NCI-H1417 treated with DMSO at 0.1 percent for 48 hours (cell line): ENCODE results near the gene MTFMT.

ENCODE experiments used
- DNase-seq: peaks from one replicate; lab custom pipeline; 2025; lab: John Stamatoyannopoulos, UW

The MTFMT gene

GRCh38 chr15:64987136-64987535, 42.3 kb downstream of the MTFMT start:
- no peak for DNase-seq

DNA sequence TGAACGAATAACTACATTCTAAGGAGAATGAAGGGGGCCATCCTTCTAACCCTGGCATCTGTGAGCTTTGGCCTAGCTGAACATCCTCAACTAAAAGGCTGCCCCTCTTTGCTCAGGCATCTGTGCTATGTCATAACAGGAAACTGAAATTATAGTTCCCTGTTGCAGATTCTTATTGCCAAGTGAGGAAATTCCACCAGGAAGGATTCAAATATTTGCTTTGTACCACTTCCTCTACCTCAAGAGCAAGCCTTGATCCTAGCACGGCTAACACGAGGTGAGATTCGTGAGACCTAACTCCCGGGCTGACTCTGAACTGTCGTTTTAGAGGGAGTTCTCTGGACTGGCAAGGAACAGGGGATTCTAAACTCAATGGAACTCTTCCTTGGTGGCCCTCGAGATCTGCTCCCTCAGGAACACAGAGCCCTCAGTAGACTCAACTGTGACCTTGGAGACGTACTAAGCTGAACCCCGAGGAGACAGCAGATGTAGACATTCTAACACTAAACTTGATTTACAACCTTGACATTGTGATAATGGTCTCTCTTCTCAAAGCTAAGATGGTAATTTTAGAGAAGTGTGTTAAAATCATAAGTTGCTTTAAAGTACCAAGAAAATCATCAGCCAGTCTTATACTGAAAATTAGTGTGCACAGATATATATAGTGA, 43.9 kb downstream of the MTFMT start:
- no peak for DNase-seq

GRCh38 chr15:64982472-64982871, 47.0 kb downstream of the MTFMT start:
- no peak for DNase-seq

DNA sequence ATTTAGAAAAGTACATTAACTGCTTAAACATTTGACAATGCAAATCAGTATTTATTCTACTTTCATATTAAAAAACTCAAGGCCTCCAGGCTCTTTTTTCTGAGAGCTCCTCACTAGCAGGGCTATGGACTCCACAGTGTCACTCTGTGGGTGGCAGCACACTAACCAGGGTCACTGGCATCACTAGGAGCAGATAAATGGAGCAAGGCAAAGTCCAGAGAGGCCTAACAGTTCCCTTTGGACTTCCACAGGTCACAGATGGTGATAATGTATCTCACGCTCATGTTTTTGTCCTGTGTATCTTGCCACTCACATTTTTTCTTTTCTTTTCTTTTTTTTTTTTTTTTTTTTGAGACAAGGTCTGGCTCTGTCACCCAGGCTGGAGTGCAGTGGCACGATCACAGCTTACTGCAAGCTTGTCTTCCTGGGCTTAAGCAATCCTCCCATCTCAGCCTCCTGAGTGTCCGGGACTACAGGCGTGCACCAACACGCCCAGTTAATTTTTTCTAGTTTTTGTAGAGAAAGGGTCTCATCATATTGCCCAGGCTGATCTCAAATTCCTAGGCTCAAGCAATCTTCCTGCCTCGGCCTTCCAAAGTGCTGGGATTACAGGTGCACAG, 47.5 kb downstream of the MTFMT start:
- no peak for DNase-seq

DNA sequence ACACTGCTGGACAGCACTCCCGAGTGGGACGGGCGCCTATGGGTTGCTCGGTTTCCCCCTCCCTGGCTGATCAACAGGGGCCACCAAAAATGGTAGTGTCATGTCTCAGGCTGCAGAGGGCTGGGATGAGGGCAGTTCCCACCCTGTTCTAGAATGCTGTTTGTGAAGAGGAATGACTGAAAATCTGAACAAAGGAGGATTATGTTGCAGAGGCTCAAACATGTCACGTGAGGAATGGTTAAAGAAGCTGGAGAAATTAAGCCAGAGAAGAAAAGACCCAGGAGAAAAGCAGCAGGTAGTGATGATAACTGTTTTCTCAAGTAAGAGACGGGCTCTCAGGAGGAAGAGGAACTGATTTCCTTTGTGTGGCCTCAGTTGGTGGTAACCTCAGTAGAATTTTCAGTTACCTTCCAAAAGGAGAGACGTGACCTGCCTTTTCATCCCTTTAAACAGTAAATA, 50.2 kb downstream of the MTFMT start:
- no peak for DNase-seq

DNA sequence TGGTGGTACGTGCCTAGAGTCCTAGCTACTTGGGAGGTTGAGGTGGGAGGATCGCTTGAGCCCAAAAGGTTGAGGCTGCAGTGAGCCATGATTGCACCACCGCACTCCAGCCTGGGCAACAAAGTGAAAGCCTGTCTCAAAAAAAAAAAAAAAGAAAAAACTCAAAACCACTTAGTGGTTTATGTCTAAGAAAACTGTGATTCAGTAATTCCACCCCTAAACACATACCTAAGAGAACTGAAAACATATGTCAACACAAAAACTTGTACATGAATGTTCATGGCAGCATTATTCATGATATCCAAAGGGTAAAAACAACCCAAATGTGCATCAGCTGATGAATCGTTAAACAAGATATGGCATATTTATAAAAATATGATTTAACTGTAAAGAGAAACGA, 54.0 kb downstream of the MTFMT start:
- no peak for DNase-seq

- DNase-seq = no peak
Observed at GRCh38 chr15:64970698-64971097, 58.7 kb downstream of the MTFMT start.

- DNase-seq = no peak
Observed at GRCh38 chr15:64969401-64969800, 60.0 kb downstream of the MTFMT start.

DNA sequence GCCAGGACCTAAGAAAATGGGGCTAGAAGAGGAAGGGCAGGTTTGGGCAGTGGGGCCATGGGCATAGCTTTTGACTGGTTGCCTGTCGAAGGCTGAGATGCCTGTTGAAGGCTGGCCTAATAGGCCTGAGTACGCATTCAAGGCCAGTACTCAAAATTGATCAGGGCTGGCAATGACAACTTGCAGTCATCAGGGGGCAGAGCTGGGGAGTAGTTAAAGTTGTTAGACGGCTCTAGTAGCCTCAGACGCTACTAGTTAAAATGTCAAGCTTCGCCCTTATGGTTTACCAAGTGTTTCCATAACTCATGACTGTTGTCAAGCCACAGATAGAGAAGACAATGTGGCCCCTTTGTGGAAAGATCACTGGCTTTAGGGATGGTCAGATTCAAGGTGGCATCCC, 68.4 kb downstream of the MTFMT start:
- no peak for DNase-seq

- DNase-seq = no peak
Observed at GRCh38 chr15:64960153-64960552, 69.3 kb downstream of the MTFMT start.

DNA sequence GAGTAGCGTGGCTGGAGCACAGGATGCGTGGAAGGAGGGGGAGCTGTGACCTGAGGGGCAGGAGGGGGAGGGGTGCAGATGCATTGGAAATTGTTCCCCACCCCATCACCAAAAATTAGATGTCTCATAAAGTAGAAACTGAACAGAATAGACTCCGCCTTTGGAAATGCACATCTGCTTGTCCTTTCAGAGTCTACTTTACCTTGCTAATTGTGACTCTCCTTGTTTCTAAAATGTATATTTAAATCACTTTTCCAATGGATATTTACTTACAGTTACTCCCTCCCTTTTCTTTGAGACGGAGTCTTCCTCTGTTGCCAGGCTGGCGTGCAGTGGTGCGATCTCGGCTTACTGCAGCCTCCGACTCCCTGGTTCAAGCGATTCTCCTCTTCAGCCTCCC, 70.3 kb downstream of the MTFMT start:
- no peak for DNase-seq

DNA sequence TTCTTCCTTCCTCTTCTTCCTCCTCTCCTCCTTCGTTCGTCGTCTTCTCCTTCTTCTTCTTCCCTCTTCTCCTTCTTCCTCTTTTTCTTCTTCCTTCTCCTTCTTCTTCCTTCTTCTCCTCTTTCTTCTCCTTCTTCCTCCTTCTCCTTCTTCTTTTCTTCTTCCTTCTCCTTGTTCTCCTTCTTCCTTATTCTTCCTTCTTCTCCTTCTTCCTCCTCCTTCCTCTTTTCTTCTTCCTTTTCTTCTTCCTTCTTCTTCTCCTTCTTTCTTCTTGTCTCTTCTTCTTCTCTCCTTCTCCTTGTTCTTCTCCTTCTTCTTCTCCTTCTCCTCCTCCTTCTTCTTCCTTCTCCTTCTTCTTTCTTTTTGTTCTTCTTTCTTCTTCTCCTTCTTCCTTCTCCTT, 75.0 kb downstream of the MTFMT start:
- no peak for DNase-seq

GRCh38 chr15:64951777-64952418, 77.5 kb downstream of the MTFMT start:
- DNase-seq = no peak
